DMS114 treated with DMSO at 0.1 percent for 48 hours (cell line): Measurements from ENCODE around the gene EYA2.
"Not testable (repeated sequence)": the region's sequence is repeated elsewhere in the genome, so short reads cannot be mapped to it uniquely, and the experiment has no call there.

Experiments used
- DNase-seq: peaks from one replicate; lab custom pipeline; 2025; ENCODE audit not compliant: unreplicated experiment; lab: John Stamatoyannopoulos, UW

The EYA2 gene

DNA sequence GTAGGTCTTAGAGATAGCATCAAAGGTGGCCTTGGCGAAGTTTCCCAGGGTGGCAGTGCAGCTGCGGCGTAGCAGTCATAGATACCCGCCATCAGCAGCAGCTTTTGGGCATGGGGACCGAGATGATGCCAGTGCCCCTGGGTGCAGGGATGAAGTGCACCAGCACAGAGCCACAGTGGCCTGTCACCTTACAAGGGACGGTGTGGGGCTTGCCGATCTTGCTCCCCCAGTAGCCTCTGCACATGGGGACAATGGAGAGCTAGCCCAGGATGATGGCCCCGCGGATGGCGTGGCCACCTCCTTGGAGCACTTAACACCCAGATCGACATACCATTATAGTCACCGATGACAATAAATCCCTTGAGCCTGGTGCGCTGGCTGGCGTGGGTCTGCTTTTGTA lies 266.3 kb downstream of the EYA2 start:
- no peak for DNase-seq

DNA sequence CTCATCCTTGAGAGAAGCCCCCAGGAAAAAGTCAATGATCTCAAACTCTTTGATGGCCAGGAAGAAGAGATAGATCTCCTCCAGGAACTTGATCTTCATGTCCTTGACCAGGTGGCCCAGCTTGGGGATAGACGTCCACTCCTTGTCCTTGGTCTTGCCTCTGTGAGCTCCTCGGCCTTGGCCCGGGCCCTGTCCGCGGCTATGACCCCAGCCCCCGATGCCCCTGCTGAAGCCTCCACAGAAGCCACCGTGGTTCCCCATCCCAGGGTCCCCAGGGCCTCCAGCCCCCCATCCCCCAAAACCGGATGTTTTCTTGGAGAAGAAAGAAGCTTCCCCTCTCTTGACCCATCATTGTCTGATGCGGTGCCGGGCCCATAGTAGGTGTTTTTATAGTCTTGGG lies 266.8 kb downstream of the EYA2 start:
- no peak for DNase-seq

GRCh38 chr20:47164140-47164539 lies 269.5 kb downstream of the EYA2 start:
- DNase-seq: no peak

- no peak for DNase-seq
These were observed 270.8 kb downstream of the EYA2 start for GRCh38 chr20:47165376-47165865.

DNA sequence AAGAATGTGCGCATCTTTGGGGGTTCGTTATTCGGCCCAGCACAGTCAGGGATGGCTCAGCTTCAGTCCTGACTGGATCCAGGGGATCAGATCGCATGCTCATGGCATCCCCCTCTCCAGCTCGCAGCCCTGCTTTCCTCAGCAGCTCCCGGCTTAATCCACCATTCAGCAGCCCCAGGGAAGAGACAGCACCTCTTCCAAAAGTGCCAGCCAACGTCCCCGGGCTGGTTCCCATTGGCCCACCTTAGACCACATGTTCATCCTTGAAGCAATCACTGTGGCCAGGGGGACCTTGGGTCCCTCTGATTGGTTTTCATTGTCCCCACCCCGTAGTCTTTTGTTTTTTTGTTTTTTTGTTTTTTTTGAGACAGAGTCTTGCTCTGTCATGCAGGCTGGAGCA lies 273.2 kb downstream of the EYA2 start:
- no peak for DNase-seq

GRCh38 chr20:47172579-47172978 lies 277.9 kb downstream of the EYA2 start:
- no peak for DNase-seq

DNA sequence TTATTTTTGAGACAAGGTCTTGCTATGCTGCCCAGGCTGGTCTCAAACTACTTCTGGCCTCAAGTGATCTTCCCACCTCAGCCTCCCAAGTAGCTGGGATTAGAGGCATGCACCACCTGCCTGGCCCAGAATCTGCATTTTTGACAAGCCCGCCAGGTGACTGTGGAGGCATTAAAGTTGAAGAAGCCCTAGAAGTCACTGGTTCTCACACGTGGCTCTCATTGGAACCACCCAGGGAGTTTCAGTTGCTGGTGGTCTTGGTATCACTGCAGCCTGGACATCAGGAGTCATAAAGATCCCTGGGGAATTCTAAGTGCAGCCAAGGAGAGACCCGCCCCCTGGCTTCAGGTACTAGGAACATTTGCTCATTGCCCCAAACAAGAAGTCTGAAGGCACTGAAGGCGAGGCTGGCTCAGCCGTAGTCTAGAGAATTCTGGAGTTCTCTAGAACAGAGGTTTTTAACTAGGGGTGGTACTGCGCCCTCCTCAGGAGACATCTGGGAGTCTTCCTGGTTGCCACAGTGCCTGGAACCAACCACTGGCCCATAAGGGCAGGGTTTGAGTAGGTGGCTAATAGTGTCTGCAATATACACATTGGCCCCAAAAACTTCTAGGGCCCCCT lies 279.1 kb downstream of the EYA2 start:
- no peak for DNase-seq

DNA sequence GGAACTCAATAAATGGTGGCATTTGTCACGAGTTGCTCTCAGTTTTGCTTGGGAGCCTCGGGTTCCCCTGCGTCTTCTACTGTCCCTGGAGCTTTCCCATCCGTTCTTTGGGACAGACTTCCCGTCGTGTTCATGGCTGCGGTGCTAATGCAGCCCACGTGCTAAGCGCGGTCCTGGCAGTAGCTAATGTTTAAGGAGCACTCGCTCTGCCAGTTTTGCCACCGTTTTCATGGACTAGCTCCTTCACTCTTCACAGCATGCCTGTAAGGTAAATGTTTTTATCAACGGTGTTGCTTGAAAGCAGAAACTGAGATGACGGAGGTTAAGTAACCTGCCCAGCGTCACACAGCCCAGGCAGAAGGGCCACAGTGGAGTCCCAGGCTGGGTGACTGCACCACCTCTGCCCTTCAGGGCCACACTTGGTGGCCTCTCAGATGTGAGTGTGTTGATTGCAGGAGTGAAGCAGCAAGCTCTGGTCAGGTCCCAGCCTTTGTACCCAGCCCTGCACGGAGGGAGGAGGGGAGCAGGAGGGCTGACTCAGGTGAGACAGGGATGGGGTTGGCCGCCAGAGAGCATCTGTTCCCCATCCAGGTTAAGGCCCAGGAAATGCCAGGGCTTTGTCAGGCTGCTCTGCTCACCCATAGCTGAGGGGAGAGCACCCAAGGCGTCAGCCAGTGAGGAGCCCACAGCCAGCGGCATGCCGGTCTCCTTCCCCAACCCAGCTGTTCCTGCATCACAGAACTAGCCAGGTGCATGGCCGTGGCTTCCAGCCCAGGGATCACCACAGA lies 280.0 kb downstream of the EYA2 start:
- no peak for DNase-seq

GRCh38 chr20:47175493-47175892 lies 280.9 kb downstream of the EYA2 start:
- DNase-seq: no peak

GRCh38 chr20:47176217-47176616 lies 281.6 kb downstream of the EYA2 start:
- not testable (repeated sequence) for DNase-seq

GRCh38 chr20:47178277-47178676 lies 283.6 kb downstream of the EYA2 start:
- DNase-seq: no peak

DNA sequence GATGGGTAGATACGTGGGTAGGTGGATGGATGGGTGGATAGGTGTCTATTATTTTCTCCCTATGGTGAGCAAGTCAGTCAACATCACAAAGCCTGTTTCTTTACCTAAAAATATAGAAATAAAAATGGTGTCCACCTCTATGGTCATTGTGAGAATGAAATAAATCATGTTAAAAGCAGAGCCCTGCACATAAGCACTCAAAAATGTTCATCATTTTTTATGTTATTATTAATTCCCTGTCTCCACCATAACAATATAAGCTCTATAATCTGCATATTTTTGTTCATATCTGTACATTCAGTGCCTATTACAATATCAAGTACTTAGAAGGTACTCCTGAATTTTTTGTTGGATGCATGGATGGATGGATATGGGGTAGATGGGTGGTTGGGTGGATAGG lies 284.2 kb downstream of the EYA2 start:
- no peak for DNase-seq

DNA sequence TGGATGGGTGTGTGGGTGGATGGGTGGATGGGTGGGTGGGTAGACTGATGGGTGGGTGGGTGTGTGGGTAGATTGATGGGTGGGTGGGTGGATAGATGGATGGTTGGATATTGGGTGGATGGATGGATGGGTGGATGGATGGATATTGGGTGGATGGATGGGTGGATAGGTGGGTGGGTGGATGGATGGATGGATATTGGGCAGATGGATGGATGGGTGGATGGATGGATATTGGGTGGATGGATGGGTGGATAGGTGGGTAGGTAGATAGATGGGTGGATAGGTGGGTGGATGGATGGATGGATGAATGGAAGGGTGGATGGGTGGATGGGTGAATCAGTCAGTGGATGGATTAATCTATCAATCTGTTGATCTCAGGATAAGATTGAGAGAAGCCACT lies 284.6 kb downstream of the EYA2 start:
- DNase-seq: no peak

GRCh38 chr20:47181056-47181862 lies 286.6 kb downstream of the EYA2 start:
- no peak for DNase-seq

DNA sequence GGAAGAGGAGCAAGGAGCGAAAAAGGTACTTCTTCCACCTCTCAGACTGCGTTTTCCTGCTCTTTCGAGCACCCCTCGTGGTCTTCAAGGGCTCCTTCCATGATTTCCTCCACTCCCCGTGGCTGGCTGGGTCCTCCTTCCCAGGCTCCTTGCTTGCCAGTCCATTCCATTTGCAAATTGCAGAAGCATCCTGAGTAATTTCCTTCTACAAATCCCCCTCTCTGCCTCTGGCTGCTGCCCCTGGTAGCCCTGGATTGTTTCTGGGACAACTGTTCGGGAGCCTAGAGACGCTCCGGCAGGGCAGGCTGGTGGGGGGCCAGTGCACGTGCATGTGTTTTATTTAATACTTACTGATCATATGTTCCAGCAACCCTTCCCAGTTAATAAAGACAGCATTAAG lies 288.7 kb downstream of the EYA2 start:
- DNase-seq: no peak

DNA sequence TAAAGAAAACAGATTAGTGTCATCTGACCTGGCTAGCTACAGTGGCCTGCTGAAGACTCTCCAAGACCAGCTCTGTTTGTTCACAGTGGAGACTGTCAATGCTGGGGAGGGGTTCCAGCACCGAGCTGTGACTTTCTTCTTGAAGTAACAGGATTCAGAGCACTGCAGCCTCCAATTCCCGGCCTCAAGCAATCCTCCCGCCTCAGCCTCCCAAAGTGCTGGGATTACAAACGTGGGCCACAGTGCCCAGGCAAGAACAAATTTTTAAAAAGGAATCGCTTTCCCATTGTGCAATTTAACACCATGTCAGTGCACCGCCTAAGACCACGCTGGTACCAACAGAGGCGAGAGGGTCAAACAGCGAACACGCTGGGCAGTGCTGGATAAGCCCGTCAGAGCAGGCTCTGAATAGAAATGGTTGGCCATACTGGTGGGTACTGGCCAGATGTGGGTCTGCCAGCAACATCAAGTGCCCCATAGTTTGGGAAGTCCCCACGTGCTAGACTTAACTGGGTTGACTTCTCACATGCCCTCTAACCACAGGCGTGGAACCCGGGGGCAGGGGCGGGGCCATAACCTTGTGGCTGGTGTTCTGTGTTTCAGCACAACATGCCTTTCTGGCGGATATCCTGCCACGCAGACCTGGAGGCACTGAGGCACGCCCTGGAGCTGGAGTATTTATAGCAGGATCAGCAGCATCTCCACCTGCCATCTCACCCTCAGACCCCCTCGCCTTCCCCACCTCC lies 293.0 kb downstream of the EYA2 start:
- no peak for DNase-seq

DNA sequence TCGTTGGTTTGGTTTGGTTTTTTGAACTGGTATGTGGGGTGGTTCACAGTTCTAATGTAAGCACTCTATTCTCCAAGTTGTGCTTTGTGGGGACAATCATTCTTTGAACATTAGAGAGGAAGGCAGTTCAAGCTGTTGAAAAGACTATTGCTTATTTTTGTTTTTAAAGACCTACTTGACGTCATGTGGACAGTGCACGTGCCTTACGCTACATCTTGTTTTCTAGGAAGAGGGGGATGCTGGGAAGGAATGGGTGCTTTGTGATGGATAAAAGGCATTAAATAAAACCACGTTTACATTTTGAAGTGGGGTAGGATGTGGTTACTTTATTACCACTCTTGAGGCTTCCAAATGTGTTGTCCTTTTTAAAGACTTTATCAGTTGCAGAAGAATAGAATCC lies 293.9 kb downstream of the EYA2 start:
- no peak for DNase-seq

DNA sequence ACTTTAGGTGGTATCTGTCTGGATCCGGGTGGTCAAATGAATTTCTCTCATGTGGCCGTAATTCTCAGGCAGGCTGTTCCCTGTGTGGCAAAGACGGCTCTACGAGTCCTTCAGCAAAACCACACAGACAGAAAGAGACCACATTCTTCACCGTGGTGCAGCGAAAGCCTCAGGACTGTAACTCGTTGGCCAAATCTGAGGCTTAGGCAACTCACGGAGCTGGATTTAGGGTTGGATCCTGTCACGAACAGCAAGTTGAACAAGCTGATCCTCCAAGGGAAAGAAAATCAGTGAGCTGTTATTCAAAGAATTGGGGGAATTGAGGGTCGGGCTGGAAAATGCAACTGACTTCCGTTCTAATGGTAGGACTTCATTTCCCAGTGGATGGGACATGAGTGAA lies 294.4 kb downstream of the EYA2 start:
- DNase-seq: no peak

DNA sequence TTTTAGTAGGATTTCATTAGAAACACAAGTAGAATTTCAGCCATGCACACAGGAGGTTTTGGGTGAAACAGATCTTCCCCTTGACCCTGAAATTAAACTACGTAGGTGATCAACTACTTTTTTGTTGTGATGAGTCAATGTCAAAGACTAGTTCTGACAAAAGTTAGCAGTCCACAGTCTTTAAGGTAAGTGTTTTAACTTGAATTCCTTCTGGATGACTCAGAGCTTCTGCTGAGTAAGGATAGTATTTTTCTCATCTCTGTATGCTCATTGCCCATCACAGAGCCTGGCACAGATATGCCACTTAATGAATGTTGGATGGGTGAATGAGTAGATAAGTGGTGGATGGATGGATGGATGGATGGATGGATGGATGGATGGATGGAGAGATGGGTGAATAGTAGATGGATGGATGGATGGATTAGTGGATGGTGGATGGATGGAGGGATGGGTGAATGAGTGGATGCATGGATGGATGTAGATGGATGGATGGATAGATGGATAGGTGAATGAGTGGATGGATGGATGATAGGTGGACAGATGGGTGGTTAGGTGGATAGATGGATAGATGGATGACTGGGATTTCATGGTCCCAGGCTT lies 296.5 kb downstream of the EYA2 start:
- DNase-seq: no peak

- DNase-seq: no peak
These were observed 297.3 kb downstream of the EYA2 start for GRCh38 chr20:47191956-47192355.

GRCh38 chr20:47195573-47195972 lies 300.9 kb downstream of the EYA2 start:
- no peak for DNase-seq
